AG08396 (cell line): ENCODE results near the gene TSPAN32.
"Not testable (repeated sequence)": the region's sequence is repeated elsewhere in the genome, so short reads cannot be mapped to it uniquely, and the experiment has no call there.

Source experiments
- DNase-seq: peaks from one replicate; pipeline ENCODE4 v3.0.0; 2012; ENCODE audit warnings: low spot score, mixed read lengths

TSPAN32 gene

DNA sequence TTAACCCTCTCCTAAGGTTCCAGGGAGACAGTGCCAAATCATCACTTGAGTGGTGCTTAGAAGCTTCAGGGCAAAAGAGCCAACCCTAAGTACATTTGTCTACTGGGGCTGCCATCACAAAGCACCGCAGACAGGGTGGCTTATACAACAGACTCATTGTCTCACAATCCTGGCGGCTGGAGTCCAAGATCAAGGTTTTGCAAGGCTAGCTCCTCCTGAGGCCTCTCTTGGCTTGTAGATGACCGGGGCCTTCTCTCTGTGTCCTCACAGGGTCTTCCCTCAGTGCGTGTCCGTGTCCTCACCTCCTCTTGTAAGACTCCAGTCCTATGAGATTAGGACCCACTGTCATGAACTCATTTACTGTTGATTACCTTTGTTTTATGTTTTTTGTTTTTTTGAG, 41.2 kb downstream of the TSPAN32 start:
- no peak for DNase-seq

DNA sequence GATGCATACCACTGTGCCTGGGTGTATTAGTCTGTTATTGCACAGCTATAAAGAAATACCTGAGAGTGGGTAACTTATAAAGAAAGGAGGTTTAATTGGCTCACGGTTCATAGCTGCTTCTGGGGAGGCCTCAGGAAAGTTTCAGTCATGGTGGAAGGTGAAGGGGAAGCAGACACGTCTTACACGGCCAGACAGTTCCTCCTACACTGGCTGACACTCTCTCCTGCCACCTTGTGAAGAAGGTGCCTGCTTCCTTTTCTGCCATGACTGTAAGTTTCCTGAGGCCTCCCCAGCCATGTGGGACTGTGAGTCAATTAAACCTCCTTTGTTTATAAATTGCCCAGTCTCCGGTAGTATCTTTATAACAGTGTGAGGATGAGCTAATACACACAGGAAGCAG, 41.7 kb downstream of the TSPAN32 start:
- no peak for DNase-seq

DNA sequence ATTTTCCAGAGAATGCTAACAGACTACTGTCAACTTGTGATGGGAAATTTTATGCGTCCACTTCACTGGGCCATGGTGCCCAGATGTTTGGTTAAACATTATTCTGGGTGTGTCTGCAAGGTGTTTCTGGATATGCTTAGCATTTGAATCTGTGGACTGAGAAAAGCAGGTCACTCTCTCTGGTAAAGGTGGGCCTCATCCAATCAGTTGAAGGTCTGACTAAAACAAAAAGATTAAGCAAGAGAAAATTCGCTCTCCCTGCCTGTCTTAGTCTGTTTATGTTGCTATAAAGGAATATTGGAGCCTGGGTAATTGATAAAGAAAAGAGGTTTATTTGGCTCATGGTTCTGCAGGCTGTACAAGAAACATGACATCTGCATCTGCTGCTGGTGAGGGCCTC, 43.2 kb downstream of the TSPAN32 start:
- DNase-seq, result no peak

DNA sequence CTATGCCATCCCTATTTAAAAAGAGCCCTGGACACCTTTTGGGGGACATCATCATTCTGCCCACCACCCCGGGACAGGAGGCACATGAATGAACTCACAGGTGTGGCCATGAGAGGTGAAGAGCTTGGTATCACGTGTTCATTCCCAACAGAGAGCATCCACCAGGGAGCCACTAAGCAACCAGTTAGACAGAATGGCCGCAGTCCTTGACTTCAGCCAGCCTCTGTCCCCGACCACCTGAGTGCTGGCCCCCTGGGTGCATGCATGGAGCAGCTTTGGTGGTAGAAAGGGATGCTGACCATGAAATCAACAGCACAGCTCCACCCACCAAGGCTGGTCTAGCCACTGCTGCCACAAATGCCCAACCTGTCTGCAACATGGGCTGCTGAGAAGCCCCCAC, 44.2 kb downstream of the TSPAN32 start:
- DNase-seq, result no peak

DNA sequence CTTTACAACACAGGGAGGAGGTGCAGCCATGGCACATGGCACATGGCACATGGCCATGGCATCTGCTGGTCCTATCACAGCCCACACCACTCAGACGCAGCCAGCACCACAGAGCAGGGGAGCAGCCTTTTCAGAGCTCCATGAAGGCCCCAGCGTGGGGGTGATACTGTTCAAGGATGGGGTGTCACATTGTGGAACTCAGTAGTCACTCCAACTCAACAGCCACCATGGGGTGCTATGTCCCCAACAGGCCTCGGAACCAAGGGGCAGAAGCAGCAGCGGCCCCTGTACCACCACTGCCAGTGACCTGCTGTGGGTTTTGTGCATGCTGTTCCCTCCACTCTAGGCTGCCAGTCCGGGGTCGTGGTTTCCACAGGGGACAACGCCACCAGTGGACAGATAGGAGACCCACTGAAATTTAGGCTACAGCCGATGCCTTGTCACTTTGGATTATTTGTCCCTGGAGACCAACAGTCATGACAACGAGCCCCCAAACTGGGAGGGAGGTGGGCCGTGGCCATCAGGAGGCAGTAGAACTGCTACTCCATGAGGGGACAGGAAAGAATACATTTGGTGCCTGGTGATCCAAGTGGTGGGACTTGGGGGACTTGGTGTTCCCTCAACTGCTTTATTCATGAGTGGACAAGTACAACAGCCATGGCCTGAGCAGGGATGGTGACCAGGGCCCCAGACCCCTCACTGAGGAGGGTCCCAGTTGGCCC, 44.9 kb downstream of the TSPAN32 start:
- no peak for DNase-seq

DNA sequence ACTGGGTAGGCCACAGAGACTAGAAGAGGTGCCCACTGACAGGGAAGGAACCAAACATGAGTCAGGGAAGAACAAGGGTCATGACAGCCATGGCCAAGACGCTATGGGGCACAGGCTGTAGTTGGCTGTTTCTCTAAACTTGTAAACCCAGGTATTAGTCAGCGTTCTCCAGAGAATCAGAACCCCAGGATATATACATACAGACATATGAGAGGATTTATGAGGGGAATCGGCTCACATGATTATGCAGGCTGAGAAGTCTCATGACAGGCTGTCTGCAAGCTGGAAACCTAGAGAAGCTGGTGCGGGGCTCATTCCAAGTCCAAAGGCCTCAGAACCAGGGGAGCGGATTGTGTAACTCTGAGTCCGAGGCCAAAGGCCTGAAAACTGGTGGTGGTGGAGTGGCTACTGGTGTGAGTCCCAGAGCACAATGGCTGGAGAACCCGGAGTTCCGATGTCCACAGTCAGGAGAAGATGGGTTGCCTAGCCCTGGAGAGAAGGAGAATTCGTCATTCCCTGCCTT, 45.6 kb downstream of the TSPAN32 start:
- no peak for DNase-seq

DNA sequence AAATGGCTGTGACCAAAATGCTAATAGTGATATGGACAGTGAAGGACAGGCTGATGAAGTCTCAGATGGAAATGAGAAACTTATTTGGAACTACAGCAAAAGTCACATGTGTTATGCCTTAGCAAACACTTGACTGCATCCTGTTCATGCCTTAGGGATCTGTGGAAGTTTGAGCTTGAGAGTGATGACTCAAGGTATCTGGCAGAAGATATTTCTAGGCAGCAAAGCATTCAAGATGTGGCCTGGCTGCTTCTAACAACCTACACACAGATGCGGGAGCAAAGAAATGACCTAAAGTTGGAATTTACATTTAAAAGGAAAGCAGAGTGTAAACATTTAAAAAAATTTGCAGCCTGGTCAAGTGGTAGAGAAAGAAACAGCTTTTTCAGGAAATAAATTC, 47.2 kb downstream of the TSPAN32 start:
- DNase-seq, result no peak

DNA sequence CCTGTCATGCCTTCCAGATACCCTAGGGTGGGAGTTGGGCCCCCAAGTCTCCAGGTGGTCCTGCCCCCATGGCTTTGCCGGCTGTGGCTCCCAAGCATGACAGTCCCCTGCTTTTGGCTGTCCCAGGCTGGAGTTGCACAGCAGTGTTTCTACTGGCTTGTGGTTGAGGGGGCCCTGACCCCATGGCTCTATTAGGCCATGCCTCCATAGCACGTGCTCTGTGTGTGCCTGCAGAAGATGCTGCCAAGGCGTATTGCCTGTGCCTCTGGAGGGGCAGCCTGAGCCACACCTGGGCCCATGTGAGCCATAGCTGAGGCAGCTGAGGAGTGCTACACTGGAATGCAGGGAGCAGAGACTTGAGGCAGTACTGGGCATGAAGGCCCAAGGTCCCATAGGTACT, 49.9 kb downstream of the TSPAN32 start:
- DNase-seq, result no peak

DNA sequence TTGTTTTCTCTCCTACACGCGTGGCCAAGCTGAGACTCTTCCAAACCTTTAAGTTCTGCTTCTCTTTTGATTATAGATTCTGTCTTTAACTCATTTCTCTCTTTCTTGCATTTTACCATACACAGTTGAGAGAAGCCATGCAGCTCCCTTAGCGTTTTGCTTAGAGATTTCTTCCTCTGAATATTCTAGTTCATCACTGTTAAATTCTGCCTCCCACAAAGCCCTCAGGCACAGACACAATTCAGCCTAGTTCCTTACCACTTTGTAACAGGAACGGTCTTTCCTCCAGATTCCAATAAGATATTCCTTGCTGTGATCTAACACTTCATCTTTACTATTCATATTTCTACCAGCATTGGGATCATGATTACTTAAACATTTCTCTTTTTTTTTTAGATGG, 50.6 kb downstream of the TSPAN32 start:
- no peak for DNase-seq

DNA sequence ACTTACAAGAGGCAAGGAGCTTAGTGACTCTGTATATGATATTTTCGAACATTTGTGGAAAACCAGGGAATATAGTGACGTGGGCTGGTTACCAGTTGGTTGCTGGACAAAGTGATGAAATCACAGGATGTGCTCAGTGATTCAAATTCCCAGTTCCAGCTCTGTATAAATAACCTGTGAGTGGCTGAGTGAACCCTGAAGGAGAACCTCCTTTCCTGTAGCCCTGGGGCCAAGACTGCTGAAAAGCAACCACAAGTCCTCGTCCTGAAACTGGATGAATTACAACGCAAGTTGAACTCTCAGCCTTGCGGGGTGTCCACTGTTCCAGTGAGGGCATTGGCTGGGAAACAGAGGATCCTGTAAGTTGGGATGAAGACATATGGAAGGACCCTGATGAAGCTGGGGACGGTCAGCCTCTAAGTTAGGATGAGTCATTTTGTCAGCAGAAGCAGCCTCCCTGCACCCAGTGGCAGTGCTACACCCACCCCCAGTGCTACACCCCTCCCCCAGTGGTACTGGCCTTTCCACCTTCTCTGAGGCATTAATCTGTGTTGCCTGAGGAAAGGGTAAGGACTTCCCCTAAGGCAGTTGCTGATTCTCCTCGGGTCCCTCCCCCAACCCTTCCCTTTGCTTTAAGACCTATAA, 53.3 kb downstream of the TSPAN32 start:
- DNase-seq, result no peak

DNA sequence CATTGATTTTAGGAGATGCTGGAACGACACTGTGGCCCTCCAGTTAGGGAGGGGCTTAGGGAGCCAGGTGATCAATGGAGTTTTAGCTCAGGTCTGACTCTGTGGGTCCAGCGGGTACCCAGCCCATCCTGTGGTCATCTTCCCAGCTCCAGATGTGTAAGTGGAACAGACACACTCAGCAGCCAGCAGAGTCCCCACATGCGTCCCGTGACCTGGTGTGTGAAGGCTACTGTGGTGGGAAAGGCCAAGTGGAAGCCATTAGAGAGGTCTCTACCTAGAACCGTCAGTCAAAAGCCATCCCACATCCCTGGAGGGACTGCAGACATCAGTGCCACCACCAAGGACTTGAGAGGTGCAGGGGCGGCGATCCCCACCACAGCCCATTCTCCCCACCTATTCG, 55.4 kb downstream of the TSPAN32 start:
- no peak for DNase-seq

DNA sequence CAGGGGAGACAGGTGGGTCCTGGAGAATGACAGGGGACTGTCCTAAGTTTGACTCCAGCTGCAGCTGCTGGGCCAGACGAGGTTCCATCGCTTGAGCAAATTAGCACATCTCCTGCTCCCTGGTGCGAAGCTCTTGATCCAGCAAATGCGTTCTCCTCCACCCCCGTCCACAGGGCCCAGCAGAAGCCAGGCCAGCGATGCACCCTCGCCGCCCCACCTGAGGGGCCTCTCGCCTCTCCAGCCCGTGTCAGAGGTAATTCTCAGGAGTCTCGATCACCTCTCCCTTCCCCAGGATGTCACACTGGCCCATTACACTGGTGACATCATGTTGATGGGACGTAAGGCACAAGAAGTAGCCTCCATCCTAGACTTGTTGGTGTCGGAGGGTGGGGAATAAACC, 55.8 kb downstream of the TSPAN32 start:
- not testable (repeated sequence) for DNase-seq

DNA sequence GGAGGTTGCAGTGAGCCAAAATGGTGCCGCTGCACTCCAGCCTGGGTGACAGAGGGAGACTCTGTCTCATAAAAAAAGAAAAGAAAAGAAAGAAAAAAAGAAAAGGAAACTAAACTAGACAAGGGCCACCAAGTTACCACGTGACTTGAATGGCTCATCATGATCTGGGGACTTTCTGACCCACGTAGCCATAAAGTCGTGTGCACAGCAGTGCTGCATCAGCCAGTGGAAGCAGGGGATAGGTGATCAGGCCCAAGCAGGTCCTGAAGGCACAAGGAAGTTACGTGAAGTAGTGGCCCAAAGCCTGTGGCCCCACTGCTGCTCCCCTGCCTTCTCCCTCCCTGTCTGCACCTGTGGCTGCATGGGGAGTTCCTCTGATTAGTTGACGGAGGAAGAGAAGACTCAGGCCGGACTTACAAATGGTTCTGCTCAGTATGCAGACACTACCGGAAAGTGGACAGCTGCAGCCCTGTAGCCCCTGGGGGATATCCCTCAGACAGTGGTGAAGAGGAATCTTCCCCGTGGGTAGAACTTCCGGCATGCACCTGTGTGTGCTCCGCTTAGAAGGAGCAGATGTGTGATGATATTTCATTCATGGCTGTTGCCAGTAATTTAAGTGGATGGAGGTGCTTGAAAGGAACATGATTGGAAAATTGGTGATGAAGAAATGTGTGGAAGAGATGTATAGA, 57.1 kb downstream of the TSPAN32 start:
- no peak for DNase-seq

DNA sequence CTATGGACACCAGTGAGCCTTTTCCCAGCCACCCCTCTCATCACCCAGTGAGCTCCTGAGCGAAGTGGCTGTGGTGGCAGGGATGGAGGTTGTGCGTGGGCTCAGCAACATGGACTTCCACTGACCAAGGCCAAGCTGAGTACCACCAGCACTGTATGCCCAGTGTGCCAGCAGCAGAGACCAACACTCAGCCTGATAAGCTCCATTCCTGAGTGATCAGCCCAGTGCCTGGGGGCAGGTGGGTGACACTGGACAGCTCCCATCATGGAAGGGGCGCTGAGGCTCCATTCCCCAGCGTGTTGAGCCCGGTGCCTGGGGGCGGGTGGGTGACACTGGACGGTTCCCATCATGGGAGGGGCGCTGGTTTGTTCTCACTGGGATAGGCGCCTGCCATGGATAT, 57.7 kb downstream of the TSPAN32 start:
- DNase-seq, result no peak

DNA sequence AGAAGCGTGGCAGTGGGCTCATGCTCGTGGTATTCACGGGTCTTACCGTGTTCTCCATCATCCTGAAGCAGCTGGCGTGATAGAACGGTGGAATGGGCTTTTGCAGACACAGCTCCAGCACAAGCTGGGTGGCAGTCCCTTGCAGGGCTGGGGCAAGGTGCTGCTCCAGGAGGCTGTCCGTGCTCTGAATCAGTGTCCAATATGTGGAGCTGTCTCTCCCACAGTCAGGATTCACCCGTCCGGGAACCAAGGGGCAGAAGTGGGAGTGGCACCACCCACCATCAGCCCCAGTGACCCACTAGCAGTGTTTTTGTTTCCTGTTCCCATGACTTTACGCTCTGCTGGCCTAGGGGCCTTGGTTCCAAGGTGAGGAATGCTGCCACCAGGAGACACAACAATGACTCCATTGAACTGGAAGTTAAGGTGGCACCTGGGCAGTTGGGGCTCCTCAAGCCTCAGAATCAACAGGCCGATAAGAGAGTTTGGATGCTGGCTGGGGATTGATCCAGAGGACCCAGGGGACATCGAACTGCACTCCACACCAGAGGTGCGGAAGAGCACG, 58.3 kb downstream of the TSPAN32 start:
- DNase-seq, result no peak

DNA sequence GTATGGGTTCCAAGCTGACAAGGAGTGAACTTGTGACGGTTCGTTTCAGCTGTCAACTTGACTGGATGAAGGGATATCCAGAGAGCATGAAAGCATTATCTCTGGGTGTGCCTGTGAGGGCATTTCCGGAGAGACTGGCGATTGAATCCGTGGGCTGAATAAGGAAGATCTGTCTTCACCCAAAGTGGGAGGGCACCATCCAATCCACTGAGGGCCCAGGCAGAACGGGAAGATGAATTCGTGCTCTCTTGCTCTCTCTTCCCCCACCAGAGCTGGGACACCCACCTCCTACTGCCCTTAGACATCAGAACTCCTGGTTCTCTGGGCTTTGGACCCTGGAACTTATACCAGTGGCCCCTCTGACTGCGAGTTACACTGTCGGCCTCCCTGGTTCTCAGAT, 59.8 kb downstream of the TSPAN32 start:
- DNase-seq, result no peak

DNA sequence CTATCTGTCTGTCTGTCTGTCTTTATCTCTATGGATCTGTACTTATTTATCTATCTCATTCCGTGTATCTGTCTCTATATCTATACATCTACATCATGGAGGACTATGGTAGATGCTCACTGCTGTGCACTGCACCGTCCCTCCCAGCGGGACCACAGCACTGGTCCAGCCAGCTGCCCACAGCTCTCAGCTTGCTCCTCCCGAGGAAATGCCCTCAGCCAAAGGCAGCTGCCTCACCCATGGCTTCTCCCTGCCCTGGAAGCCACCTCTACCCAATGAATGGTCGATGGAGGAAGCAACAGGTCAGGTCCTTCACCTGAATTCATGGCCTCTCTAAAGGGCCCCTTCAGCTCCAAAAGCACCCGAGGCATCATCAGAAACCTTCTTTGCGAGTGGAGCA, 60.6 kb downstream of the TSPAN32 start:
- no peak for DNase-seq

DNA sequence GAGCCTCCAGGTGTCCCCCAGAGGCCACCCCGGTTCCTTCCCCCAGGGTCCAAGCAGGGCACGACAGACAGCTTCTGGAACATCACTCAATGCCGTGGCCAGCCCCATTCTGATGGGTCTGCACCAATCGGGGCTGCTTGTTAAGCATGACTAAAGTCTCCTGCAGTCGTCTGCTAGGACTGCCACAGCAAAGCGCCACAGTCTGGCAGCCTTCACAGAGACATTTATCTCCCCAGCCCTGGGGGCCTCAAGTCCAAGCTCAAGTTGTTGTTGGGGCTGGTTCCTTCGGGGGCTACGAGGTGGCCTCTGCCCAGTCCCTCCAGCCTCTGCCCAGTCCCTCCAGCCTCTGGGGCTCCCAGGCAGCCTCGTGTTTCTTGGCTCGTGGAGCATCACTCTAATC, 61.3 kb downstream of the TSPAN32 start:
- DNase-seq, result no peak

DNA sequence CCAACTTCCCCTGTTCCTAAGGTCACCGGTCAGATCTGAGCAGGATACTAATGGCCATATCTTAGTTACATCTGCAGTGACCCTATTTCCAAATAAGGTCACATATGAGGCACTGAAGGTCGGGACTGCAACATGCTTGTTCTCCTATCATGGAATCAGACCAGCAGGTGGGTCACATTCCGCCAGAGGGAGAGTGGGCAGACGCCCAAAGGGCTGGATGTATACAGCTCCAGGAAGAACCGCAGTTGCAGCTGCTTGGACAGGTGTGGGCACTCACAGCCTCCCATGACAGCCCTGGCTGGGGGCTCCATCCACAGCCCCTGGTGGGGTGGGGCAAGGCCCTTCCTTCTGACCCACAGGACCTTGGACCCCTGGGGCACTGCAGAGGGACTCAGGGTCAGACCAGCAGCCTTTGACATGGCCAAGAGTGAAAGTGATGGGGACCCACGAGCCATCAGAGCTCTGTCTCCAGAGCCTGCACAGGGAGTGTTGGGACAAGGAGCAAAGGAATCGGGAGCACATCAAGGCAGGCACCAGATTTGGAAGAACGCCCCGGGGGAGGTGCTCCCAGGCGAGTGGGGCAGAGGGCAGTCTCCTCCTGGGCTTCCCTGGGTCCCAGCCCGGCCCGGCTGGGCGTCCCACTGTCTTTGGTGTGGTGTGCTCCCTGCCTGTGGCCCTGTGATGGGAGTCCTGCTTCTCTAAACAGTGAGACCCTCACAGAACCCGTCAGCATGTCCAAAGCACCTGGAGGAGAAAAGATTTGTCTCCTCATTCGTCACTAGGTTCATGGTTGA, 62.0 kb downstream of the TSPAN32 start:
- no peak for DNase-seq

DNA sequence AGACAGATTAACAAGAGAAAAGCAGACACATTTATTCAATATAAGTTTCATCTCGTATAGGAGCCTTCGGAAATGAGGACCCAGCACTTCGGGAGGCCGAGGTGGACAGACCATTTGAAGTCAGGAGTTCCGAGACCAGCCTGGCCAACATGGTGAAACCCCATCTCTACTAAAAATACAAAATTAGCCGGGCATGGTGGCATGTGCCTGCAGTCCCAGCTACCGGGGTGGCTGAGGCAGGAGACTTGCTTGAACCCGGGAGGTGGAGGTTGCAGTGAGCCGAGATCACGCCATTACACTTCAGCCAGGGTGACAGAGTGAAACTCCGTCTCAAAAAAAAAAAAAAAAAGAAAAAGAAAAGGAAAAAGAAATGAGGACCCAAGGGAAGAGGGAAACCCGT, 62.6 kb downstream of the TSPAN32 start:
- not testable (repeated sequence) for DNase-seq

DNA sequence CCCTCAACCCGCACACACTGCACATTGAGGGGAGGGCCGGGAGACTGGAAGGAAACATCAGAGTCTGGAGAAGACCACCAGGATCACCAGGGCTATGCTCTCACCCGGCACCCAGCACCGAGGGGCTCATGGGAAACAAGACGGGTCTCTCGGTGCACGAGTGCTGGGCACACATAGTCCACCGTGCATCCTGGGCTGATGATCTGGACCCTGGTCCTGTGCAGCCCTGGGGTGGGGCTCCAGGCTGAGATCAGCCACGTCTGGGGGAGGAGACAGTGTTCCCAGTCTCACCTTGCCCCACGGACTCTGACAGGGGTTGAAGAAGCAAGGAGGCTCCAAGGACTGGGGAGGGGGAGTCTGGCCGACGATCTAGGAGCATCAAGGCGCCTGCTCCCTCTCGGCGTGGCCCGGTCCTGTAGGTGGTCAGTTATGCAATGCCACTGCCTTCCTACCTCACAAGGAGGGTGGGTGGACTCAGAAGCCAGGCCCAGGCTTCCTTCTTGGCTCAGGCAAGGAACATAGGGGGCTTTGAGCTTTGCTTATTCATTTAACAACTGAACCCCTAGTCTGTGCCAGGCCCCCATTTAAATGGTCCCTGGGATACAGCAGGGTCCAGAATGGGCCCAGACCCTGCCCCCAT, 63.9 kb downstream of the TSPAN32 start:
- no peak for DNase-seq

DNA sequence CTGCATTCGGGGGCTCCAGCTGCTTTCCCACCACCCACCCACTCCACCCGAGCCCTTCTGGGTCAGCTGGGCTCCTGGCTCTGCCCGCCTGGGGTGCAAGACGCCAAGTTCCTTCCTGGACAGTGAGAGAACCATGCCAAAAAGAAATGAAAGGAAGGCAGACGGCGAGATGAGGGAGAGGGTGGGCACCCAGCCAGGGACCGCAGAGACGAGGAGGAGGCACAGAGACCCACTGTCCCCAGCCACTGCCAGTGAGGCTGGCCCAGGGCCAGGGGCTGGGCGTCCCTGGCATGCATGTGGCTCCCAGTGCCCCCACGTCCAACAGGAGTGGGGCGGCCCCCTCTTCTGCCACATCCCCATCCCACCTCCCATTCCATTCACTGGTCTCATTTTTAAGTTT, 64.5 kb downstream of the TSPAN32 start:
- no peak for DNase-seq
